ENCODE measurements around the gene MNAT1. TPM values are rescaled to one million over a fixed set of nuclear protein-coding genes. Genes with fewer than 3 reads are reported as not detected.

The MNAT1 gene
- total and polyA plus RNA-seq, 3 donors from 2014 or later: 17.3 to 39.9 (median 36.0) TPM

DNA sequence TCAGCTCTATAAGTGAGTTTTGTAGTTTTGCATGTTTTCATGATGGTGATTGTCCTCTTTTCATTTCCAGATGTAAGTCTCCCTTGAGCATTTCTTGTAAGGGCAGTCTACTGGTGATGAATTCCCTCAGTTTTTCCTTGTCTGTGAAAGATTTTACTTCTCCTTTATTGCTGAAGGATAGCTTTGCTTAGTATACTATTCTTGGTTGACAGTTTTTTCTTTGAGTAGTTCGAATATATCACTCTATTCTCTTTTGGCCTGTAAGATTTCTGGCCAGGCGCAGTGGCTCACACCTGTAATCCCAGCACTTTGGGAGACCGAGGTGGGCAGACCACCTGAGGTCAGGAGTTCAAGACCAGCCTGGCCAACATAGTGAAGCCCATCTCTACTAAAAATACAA, 34.0 kb upstream of the MNAT1 start:
- Histone ChIP-seq H3K4me3 (no peak overlapping the region), H3K9me3 (no peaks in the 10 kb centered on the region), H3K27ac (no peak overlapping the region), H3K27me3 (no peaks in the 10 kb centered on the region), H3K4me1 (no peaks in the 10 kb centered on the region), H3K36me3 (ENCODE audit: low read depth, missing control alignments) (no peaks in the 10 kb centered on the region)
- TF ChIP-seq POLR2A (IDR thresholded peaks at IDR 0.05): no peak
- TF ChIP-seq, protein P1, sequence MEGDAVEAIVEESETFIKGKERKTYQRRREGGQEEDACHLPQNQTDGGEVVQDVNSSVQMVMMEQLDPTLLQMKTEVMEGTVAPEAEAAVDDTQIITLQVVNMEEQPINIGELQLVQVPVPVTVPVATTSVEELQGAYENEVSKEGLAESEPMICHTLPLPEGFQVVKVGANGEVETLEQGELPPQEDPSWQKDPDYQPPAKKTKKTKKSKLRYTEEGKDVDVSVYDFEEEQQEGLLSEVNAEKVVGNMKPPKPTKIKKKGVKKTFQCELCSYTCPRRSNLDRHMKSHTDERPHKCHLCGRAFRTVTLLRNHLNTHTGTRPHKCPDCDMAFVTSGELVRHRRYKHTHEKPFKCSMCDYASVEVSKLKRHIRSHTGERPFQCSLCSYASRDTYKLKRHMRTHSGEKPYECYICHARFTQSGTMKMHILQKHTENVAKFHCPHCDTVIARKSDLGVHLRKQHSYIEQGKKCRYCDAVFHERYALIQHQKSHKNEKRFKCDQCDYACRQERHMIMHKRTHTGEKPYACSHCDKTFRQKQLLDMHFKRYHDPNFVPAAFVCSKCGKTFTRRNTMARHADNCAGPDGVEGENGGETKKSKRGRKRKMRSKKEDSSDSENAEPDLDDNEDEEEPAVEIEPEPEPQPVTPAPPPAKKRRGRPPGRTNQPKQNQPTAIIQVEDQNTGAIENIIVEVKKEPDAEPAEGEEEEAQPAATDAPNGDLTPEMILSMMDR (IDR thresholded peaks at IDR 0.05): no peak
- DNase-seq: no peak
- intact Hi-C loops (cut with DNase I; ENCODE audit: low total_unique reads): no loop called here
- 87 to 93% methylated on average over 3 of the region's 3 CpGs for WGBS, 2 donors

DNA sequence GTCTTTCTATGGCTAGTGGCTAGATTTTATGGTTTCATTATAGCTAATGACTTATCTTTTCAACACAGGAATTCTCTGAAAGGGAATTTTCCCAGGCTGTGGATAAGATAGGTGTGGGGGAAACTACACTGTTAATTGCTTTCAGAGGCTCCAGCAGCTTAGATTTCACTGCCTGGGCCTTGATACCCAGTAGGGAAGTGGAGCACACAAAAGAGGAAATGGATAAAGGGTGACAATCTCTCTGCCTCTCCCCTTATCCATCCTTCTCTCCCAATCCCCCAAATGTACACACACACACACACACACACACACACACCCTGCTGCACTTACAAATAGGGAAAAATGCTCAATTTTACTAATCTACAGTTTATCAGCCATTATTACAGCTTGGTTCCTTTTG, 29.5 kb upstream of the MNAT1 start:
- TF ChIP-seq, protein P1 (IDR thresholded peaks at IDR 0.05): no peak
- TF ChIP-seq POLR2A (IDR thresholded peaks at IDR 0.05): no peak
- intact Hi-C loops (cut with DNase I; ENCODE audit: low total_unique reads): no loop called here

DNA sequence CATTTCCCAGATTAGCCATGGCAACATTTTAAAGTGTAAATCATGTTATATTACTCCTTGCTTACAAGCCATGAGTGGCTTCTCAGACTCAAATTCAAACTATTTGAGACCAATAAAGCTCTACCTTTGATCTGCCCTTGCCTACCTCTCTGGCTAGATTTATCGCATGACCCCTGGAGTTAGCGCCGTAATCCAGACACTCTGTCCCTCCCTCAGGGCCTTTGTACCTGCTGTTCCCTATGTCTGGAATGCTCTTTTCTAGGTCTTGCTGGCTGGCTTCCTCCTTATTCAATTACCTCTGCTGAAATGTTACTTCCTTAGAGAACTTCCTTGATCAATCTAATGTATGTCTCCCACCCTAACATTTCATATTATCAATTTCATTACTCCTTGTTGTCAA, 26.7 kb upstream of the MNAT1 start:
- H3K36me3 ChIP-seq (ENCODE audit: low read depth, missing control alignments): no peaks in the 10 kb centered on the region
- no peak overlapping the region for H3K4me3 ChIP-seq
- 96 to 97% methylated on average over 3 of the region's 3 CpGs for WGBS, 2 donors
- H3K27me3 ChIP-seq: no peaks in the 10 kb centered on the region
- DNase-seq: no peak
- no peak overlapping the region for H3K27ac ChIP-seq
- H3K4me1 ChIP-seq: no peaks in the 10 kb centered on the region
- intact Hi-C loops (cut with DNase I; ENCODE audit: low total_unique reads): no loop called here
- TF ChIP-seq, protein P1 (IDR thresholded peaks at IDR 0.05): no peak
- TF ChIP-seq POLR2A (IDR thresholded peaks at IDR 0.05): no peak
- no peaks in the 10 kb centered on the region for H3K9me3 ChIP-seq

More for the DNA sequence above, 29.5 kb upstream of the MNAT1 start:
- no peaks in the 10 kb centered on the region for H3K4me1 ChIP-seq
- H3K9me3 ChIP-seq: no peaks in the 10 kb centered on the region
- no peak overlapping the region for H3K27ac ChIP-seq
- H3K36me3 ChIP-seq (ENCODE audit: low read depth, missing control alignments): no peaks in the 10 kb centered on the region
- DNase-seq: no peak
- H3K27me3 ChIP-seq: no peaks in the 10 kb centered on the region
- no peak overlapping the region for H3K4me3 ChIP-seq

- Histone ChIP-seq H3K27me3 (no peaks in the 10 kb centered on the region), H3K36me3 (ENCODE audit: low read depth, missing control alignments) (no peaks in the 10 kb centered on the region), H3K4me1 (no peaks in the 10 kb centered on the region), H3K9me3 (no peaks in the 10 kb centered on the region), H3K27ac (no peak overlapping the region), H3K4me3 (no peak overlapping the region)
- intact Hi-C loops (cut with DNase I; ENCODE audit: low total_unique reads): no loop called here
- TF ChIP-seq, protein P1 (IDR thresholded peaks at IDR 0.05): no peak
- TF ChIP-seq POLR2A (IDR thresholded peaks at IDR 0.05): no peak
- DNase-seq: no peak
Observed at GRCh38 chr14:60710494-60710893, 24.1 kb upstream of the MNAT1 start.

DNA sequence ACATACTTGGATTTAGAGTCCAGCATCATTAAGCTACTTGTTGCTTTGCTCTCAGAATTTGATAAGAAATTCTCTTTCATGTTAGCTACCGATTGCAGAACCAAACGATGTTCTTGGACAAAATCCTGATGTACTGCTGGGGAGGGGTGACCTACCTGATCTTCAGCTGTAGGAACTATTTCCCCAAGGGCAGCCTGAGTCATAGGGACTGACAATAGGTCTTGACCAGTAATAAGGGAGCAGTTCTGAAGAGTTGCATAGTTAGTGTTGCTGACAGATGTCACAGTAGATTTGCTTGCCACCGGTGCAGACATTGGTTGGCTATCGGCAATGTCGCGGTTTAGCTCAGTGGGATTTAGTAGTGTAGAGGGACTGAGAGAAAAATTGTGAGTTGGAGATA, 21.0 kb upstream of the MNAT1 start:
- DNase-seq: no peak
- no peaks in the 10 kb centered on the region for H3K36me3 ChIP-seq (ENCODE audit: low read depth, missing control alignments)
- H3K27me3 ChIP-seq: no peaks in the 10 kb centered on the region
- H3K27ac ChIP-seq: no peak overlapping the region
- intact Hi-C loops (cut with DNase I; ENCODE audit: low total_unique reads): no loop called here
- 81 to 82% methylated on average over 6 of the region's 6 CpGs for WGBS, 2 donors
- H3K9me3 ChIP-seq: no peaks in the 10 kb centered on the region
- no peak for TF ChIP-seq POLR2A (IDR thresholded peaks at IDR 0.05)
- TF ChIP-seq, protein P1 (IDR thresholded peaks at IDR 0.05): no peak
- no peak overlapping the region for H3K4me3 ChIP-seq
- H3K4me1 ChIP-seq: no peaks in the 10 kb centered on the region

Measured in testis (tissue), 3 donors.